GM10847 (cell line): ENCODE data around the gene DMRT1.

ENCODE experiments used
- POLR2A ChIP-seq: IDR thresholded peaks from 2 replicates; pipeline ENCODE4 v1.6.1; 2011; ENCODE audit not compliant: insufficient read length; ENCODE audit errors: extremely low read depth

The DMRT1 gene

GRCh38 chr9:841371-842209 lies at the start of gene DMRT1:
TSS of gene DMRT1 (plus strand) at chr9:841697. CDS start at chr9:841839, 142 bp downstream.
- TF ChIP-seq POLR2A: no peak

GRCh38 chr9:792331-793260 lies 48.9 kb upstream of the DMRT1 start:
- TF ChIP-seq POLR2A: no peak

- TF ChIP-seq POLR2A: no peak
Observed at GRCh38 chr9:794386-794785, 47.1 kb upstream of the DMRT1 start.

GRCh38 chr9:795869-796268 lies 45.6 kb upstream of the DMRT1 start:
- TF ChIP-seq POLR2A: no peak

GRCh38 chr9:800591-801150 lies 40.8 kb upstream of the DMRT1 start:
- TF ChIP-seq POLR2A: no peak

- TF ChIP-seq POLR2A: no peak
Observed at GRCh38 chr9:801399-802071, 40.0 kb upstream of the DMRT1 start.

GRCh38 chr9:804026-804425 lies 37.5 kb upstream of the DMRT1 start:
- TF ChIP-seq POLR2A: no peak

GRCh38 chr9:805151-805550 lies 36.3 kb upstream of the DMRT1 start:
- no peak for TF ChIP-seq POLR2A

GRCh38 chr9:806285-807156 lies 35.0 kb upstream of the DMRT1 start:
- no peak for TF ChIP-seq POLR2A

GRCh38 chr9:811106-811531 lies 30.4 kb upstream of the DMRT1 start:
- no peak for TF ChIP-seq POLR2A

GRCh38 chr9:818958-819357 lies 22.5 kb upstream of the DMRT1 start:
- no peak for TF ChIP-seq POLR2A

- TF ChIP-seq POLR2A: no peak
Observed at GRCh38 chr9:826500-827280, 14.8 kb upstream of the DMRT1 start.

- no peak for TF ChIP-seq POLR2A
Observed at GRCh38 chr9:840343-840742, 1.2 kb upstream of the DMRT1 start.
